Loucy (cell line): Measurements from ENCODE around the gene HS1BP3.

Source experiments
- H2AFZ ChIP-seq: fragments of 200-600 bp; sonication (generic); 2 replicates; pipeline ENCODE4 v1.6.0; 2016; ENCODE audit warnings: antibody characterized with exemption, mild to moderate bottlenecking, low read length, moderate library complexity
- H3F3A ChIP-seq: fragments of 200-600 bp; 2 replicates; pipeline ENCODE4 v1.6.0; 2016; ENCODE audit warnings: antibody characterized with exemption, low read depth, mild to moderate bottlenecking
- H3K27me3 ChIP-seq: fragments of 200-600 bp; sonication (generic); 2 replicates; pipeline ENCODE4 v1.6.1; 2014; ENCODE audit warnings: low read length, mild to moderate bottlenecking; ENCODE audit not compliant: insufficient read depth, poor library complexity, severe bottlenecking
- H3K36me3 ChIP-seq: fragments of 200-600 bp; sonication (generic); 2 replicates; pipeline ENCODE4 v1.6.1; 2016; ENCODE audit warnings: low read length; ENCODE audit not compliant: insufficient read depth
- H3K4me1 ChIP-seq: fragments of 200-600 bp; sonication (generic); 2 replicates; pipeline ENCODE4 v1.5.1; 2014; ENCODE audit warnings: low read length, mild to moderate bottlenecking; ENCODE audit not compliant: insufficient read depth, poor library complexity, severe bottlenecking
- H3K4me2 ChIP-seq: fragments of 200-600 bp; sonication (generic); 2 replicates; pipeline ENCODE4 v1.6.0; 2014; ENCODE audit warnings: antibody characterized with exemption, low read length, low read depth, mild to moderate bottlenecking; ENCODE audit not compliant: poor library complexity, severe bottlenecking
- H3K4me3 ChIP-seq: fragments of 200-600 bp; sonication (generic); 2 replicates; pipeline ENCODE4 v1.5.1; 2014; ENCODE audit warnings: low read length, mild to moderate bottlenecking, mixed read lengths; ENCODE audit not compliant: poor library complexity, severe bottlenecking
- H3K79me2 ChIP-seq: fragments of 200-600 bp; sonication (generic); 2 replicates; pipeline ENCODE4 v1.6.1; 2014; ENCODE audit warnings: low read length; ENCODE audit not compliant: insufficient read depth
- H3K9ac ChIP-seq: fragments of 200-600 bp; sonication (generic); 2 replicates; pipeline ENCODE4 v1.6.0; 2014; ENCODE audit warnings: mild to moderate bottlenecking, low read depth, low read length, moderate library complexity; ENCODE audit not compliant: poor library complexity, severe bottlenecking
- H3K9me2 ChIP-seq: fragments of 200-600 bp; sonication (generic); replicated peaks from 2 replicates; pipeline ENCODE4 v1.6.1; 2016; ENCODE audit warnings: low read depth, low read length, mixed read lengths
- H3K9me3 ChIP-seq: fragments of 200-600 bp; sonication (generic); 2 replicates; pipeline ENCODE4 v1.6.1; 2014; ENCODE audit warnings: mild to moderate bottlenecking, antibody characterized with exemption, low read length, low read depth; ENCODE audit not compliant: insufficient read depth
- H4K20me1 ChIP-seq: fragments of 200-600 bp; sonication (generic); 2 replicates; pipeline ENCODE4 v1.6.0; 2014; ENCODE audit warnings: antibody characterized with exemption, low read length, mild to moderate bottlenecking; ENCODE audit not compliant: insufficient read depth, poor library complexity, severe bottlenecking
- EZH2phosphoT487 ChIP-seq: fragments of 200-600 bp; IDR thresholded peaks from 2 replicates; pipeline ENCODE4 v1.6.1; 2018; ENCODE audit warnings: antibody characterized with exemption, mild to moderate bottlenecking, moderate library complexity, borderline replicate concordance
- TF ChIP-seq, protein P1 (sequence below): fragments of 200-600 bp; sonication (generic); conservative IDR thresholded peaks from 2 replicates; pipeline ENCODE4 v1.5.1; 2014; ENCODE audit warnings: mild to moderate bottlenecking, antibody characterized with exemption, low read length

The HS1BP3 gene

DNA sequence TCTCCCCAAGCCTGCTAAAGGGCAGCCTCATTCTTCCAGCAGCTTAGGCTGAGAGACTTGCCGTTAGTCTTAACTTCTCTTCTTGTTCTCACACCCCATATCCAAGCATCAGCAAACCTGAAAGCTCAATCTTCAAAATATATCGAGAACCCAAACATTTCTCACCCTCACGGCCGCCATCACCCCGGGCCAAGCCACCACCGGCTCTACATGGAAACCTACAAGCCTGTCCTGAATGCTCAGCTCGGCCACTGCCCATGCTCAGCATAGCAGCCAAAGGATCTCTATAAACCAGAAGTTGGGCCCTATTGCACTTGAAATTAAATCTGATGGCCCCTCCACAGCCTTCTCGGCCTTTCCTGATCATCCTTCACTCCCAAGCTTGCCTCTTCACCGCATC, 2.1 kb downstream of the HS1BP3 start:
- Histone ChIP-seq H3K9me2 (no peaks in the 10 kb centered on the region), H3K4me3 (no peak overlapping the region), H3K4me1 (peaks cover 58% of the 10 kb centered on the region), H3K4me2 (peak overlapping the region; percentile 99), H3K27me3 (no peaks in the 10 kb centered on the region), H3K36me3 (no peaks in the 10 kb centered on the region), H3K9me3 (no peaks in the 10 kb centered on the region), H2AFZ (no peak overlapping the region), H3F3A (no peaks in the 10 kb centered on the region; the same call in 1 of the 2 replicates), H3K79me2 (peaks cover 4% of the 10 kb centered on the region; the same call in 1 of the 2 replicates), H3K9ac (peak overlapping the region; percentile 51), H4K20me1 (no peaks in the 10 kb centered on the region)
- TF ChIP-seq, protein P1, sequence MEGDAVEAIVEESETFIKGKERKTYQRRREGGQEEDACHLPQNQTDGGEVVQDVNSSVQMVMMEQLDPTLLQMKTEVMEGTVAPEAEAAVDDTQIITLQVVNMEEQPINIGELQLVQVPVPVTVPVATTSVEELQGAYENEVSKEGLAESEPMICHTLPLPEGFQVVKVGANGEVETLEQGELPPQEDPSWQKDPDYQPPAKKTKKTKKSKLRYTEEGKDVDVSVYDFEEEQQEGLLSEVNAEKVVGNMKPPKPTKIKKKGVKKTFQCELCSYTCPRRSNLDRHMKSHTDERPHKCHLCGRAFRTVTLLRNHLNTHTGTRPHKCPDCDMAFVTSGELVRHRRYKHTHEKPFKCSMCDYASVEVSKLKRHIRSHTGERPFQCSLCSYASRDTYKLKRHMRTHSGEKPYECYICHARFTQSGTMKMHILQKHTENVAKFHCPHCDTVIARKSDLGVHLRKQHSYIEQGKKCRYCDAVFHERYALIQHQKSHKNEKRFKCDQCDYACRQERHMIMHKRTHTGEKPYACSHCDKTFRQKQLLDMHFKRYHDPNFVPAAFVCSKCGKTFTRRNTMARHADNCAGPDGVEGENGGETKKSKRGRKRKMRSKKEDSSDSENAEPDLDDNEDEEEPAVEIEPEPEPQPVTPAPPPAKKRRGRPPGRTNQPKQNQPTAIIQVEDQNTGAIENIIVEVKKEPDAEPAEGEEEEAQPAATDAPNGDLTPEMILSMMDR = no peak
- TF ChIP-seq EZH2phosphoT487 = no peak

DNA sequence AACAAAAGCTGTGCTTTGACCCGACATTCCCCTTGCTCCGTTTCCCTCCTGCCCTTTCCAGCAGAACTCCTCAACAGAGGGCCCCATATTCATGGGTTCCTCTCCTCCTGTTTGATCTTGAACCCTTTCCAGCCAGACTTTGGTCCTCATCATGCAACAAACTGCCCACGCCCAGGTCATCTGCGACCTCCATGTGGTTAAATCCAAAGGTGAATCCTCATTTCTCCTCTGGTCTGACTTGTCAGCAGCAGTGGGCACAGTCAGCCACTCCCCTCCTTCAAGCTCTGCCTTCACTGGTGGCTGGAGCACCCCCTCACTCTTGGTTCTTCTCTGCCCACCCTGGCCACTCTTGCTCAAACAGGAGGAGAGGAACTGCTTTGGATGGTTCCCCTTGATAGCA, 2.7 kb downstream of the HS1BP3 start:
- TF ChIP-seq, protein P1 = no peak
- no peak for TF ChIP-seq EZH2phosphoT487
- no peaks in the 10 kb centered on the region for H3K36me3 ChIP-seq
- H3K9me2 ChIP-seq = no peaks in the 10 kb centered on the region
- peak overlapping the region; percentile 10 for H3K4me3 ChIP-seq
- H3K79me2 ChIP-seq = peaks cover 4% of the 10 kb centered on the region; the same call in 1 of the 2 replicates
- H4K20me1 ChIP-seq = no peaks in the 10 kb centered on the region
- no peaks in the 10 kb centered on the region for H3K27me3 ChIP-seq
- H3K4me1 ChIP-seq = peaks cover 51% of the 10 kb centered on the region
- H3K9me3 ChIP-seq = no peaks in the 10 kb centered on the region
- peak overlapping the region; percentile 51 for H3K9ac ChIP-seq
- no peak overlapping the region for H2AFZ ChIP-seq
- H3F3A ChIP-seq = no peaks in the 10 kb centered on the region; the same call in 1 of the 2 replicates
- peak overlapping the region; percentile 99 for H3K4me2 ChIP-seq

DNA sequence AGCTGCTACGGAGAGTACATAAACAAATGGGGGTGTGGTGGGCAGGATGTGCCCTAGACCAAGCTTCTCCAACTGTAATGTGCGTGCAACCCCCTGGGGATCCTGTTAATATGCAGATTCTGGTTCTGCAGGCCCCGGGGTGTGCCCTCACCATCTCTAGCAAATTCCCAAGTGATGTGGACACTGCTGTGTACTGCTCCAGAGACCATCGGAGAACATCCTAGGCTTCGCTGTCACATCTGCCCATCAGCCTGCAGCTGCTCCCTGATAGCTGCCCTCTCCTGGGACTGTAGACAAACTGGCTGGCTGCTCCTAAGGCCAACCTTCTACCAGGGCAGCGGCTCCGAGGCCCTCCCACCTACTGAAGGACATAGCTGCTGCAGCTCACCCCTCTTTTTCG, 3.2 kb downstream of the HS1BP3 start:
- no peaks in the 10 kb centered on the region for H3K27me3 ChIP-seq
- H3K9me2 ChIP-seq = no peaks in the 10 kb centered on the region
- peaks cover 47% of the 10 kb centered on the region for H3K4me1 ChIP-seq
- no peak for TF ChIP-seq EZH2phosphoT487
- TF ChIP-seq, protein P1 = no peak
- no peaks in the 10 kb centered on the region; the same call in 1 of the 2 replicates for H3F3A ChIP-seq
- no peaks in the 10 kb centered on the region for H4K20me1 ChIP-seq
- peak overlapping the region; percentile 99 for H3K4me2 ChIP-seq
- peaks cover 4% of the 10 kb centered on the region; the same call in 1 of the 2 replicates for H3K79me2 ChIP-seq
- peak overlapping the region; percentile 10 for H3K4me3 ChIP-seq
- peak overlapping the region; percentile 8 for H3K9ac ChIP-seq
- H3K36me3 ChIP-seq = no peaks in the 10 kb centered on the region
- H3K9me3 ChIP-seq = no peaks in the 10 kb centered on the region
- no peak overlapping the region for H2AFZ ChIP-seq
